H1 (cell line): ENCODE data around the gene DDOST. TPM values are rescaled to one million over a fixed set of nuclear protein-coding genes. Genes with fewer than 3 reads are reported as not detected.

Experiments
- CTCF ChIA-PET: fragments of 300-600 bp; sonication (Branson Sonifier 250); formaldehyde crosslinking; loops from one replicate; lab custom pipeline; 2021; ENCODE audit not compliant: partially characterized antibody; lab: Charles Lee
- POLR2A ChIA-PET: fragments of 300-600 bp; sonication (Branson Sonifier 250); formaldehyde crosslinking; loops from one replicate; lab custom pipeline; 2021; ENCODE audit warnings: inconsistent platforms; ENCODE audit not compliant: partially characterized antibody; lab: Charles Lee
- DNase-seq, 2 experiments: peaks; one replicate each; pipeline versions ENCODE4 v3.0.0 to v3.0.0-alpha.2; 2010 to 2022; ENCODE audit warnings: low spot score in 2 of 2, low read depth in 1 of 2, mixed read lengths in 1 of 2
- FAIRE-seq: peaks from 2 replicates; lab custom pipeline; 2011; peaks lifted over from hg19 to GRCh38; lab: Jason Lieb, UNC
- H2AFZ ChIP-seq: 2 replicates; pipeline ENCODE4 v1.8.1; 2012; ENCODE audit warnings: low read length, inconsistent platforms
- H2AK5ac ChIP-seq: 2 replicates; pipeline ENCODE4 v1.6.1; 2013; ENCODE audit warnings: low read depth, low read length
- H2BK120ac ChIP-seq: replicated peaks from 2 replicates; pipeline ENCODE3; 2013; ENCODE audit warnings: low read depth, low read length, inconsistent platforms
- H2BK12ac ChIP-seq: 2 replicates; pipeline ENCODE4 v1.6.1; 2013; ENCODE audit warnings: low read depth, low read length
- H2BK15ac ChIP-seq: 2 replicates; pipeline ENCODE4 v1.6.1; 2013; ENCODE audit warnings: low read length
- H2BK20ac ChIP-seq: 2 replicates; pipeline ENCODE4 v1.6.1; 2013; ENCODE audit warnings: low read length
- H2BK5ac ChIP-seq: 2 replicates; pipeline ENCODE4 v1.6.1; 2013; ENCODE audit warnings: low read depth, low read length
- H3K14ac ChIP-seq: 2 replicates; pipeline ENCODE4 v1.6.1; 2013; ENCODE audit warnings: inconsistent platforms; ENCODE audit not compliant: insufficient read length
- H3K18ac ChIP-seq: 2 replicates; pipeline ENCODE4 v1.6.1; 2013; ENCODE audit warnings: low read length; ENCODE audit errors: extremely low read depth
- H3K23ac ChIP-seq: 2 replicates; pipeline ENCODE4 v1.6.1; 2013; ENCODE audit warnings: inconsistent platforms; ENCODE audit not compliant: insufficient read length
- H3K23me2 ChIP-seq: 2 replicates; pipeline ENCODE4 v1.6.1; 2013; ENCODE audit warnings: low read depth, low read length
- H3K27ac ChIP-seq: 2 replicates; pipeline ENCODE4 v1.6.1; 2011; ENCODE audit warnings: low read depth, low read length, inconsistent platforms
- H3K27me3 ChIP-seq, 4 experiments: replicated peaks in 1 of 4; 1 replicate in 1 of 4; 2 replicates in 3 of 4; pipeline versions ENCODE4 v1.6.1 to v1.8.1; 2011 to 2013; ENCODE audit warnings: low read length in 3 of 4, mild to moderate bottlenecking in 3 of 4, inconsistent platforms in 2 of 4, mixed read lengths in 2 of 4, moderate library complexity in 1 of 4; ENCODE audit not compliant: control insufficient read depth in 3 of 4, insufficient read depth in 3 of 4; ENCODE audit errors: extremely low read depth in 1 of 4
- H3K36me3 ChIP-seq, 4 experiments: 2 replicates each; pipeline versions ENCODE4 v1.6.1 to v1.8.1; 2011 to 2013; ENCODE audit warnings: mild to moderate bottlenecking in 4 of 4, low read length in 3 of 4, moderate library complexity in 2 of 4, control low read depth in 1 of 4, inconsistent platforms in 1 of 4; ENCODE audit not compliant: insufficient read depth in 4 of 4, control insufficient read depth in 2 of 4
- H3K4ac ChIP-seq: replicated peaks from 2 replicates; pipeline ENCODE3; 2013; ENCODE audit warnings: low read length, low read depth, mixed read lengths, inconsistent platforms; ENCODE audit not compliant: insufficient read length
- H3K4me1 ChIP-seq, 4 experiments: replicated peaks in 1 of 4; 1 replicate in 1 of 4; 2 replicates in 3 of 4; pipeline versions ENCODE4 v1.6.1 to v1.8.1; 2011 to 2013; ENCODE audit warnings: low read length in 3 of 4, inconsistent platforms in 2 of 4, mixed read lengths in 1 of 4; ENCODE audit not compliant: insufficient read depth in 4 of 4, control insufficient read depth in 3 of 4
- H3K4me2 ChIP-seq, 2 experiments: 2 replicates each; pipeline versions ENCODE4 v1.6.1 to v1.8.1; 2011 to 2013; ENCODE audit warnings: low read depth in 2 of 2, low read length in 2 of 2, control low read depth in 1 of 2, inconsistent platforms in 1 of 2, mild to moderate bottlenecking in 1 of 2; ENCODE audit not compliant: insufficient read depth in 1 of 2
- H3K4me3 ChIP-seq, 4 experiments: fragments of 200-600, 300-600 bp in 1 of 4; sonication (generic), shearing (Covaris generic), sonication (Bioruptor Twin) in 1 of 4; 2 replicates each; pipeline versions ENCODE4 v1.5.1 to v1.8.1; 2011 to 2016; ENCODE audit warnings: low read length in 4 of 4, low read depth in 3 of 4, control low read depth in 2 of 4, inconsistent platforms in 2 of 4, mild to moderate bottlenecking in 2 of 4, mixed read lengths in 1 of 4, moderate library complexity in 1 of 4; ENCODE audit not compliant: insufficient read depth in 2 of 4; ENCODE audit errors: extremely low read depth in 1 of 4
- H3K56ac ChIP-seq: replicated peaks from 2 replicates; pipeline ENCODE3; 2013; ENCODE audit warnings: low read depth, mild to moderate bottlenecking, mixed read lengths, low read length, inconsistent platforms; ENCODE audit not compliant: insufficient read length
- H3K79me1 ChIP-seq: 2 replicates; pipeline ENCODE4 v1.6.1; 2013; ENCODE audit warnings: low read depth, low read length, control low read depth
- H3K79me2 ChIP-seq, 2 experiments: 2 replicates each; pipeline versions ENCODE4 v1.6.1 to v1.8.1; 2012 to 2013; ENCODE audit warnings: low read length in 2 of 2, mild to moderate bottlenecking in 2 of 2, inconsistent platforms in 1 of 2; ENCODE audit not compliant: insufficient read depth in 2 of 2, control insufficient read depth in 1 of 2
- H3K9ac ChIP-seq, 4 experiments: replicated peaks in 1 of 4; 1 replicate in 1 of 4; 2 replicates in 3 of 4; pipeline versions ENCODE4 v1.6.1 to v1.8.1; 2011 to 2013; ENCODE audit warnings: low read depth in 3 of 4, low read length in 3 of 4, control low read depth in 2 of 4, mild to moderate bottlenecking in 2 of 4, moderate library complexity in 2 of 4, inconsistent platforms in 1 of 4; ENCODE audit errors: extremely low read depth in 1 of 4
- H3K9me3 ChIP-seq, 2 experiments: 2 replicates each; pipeline versions ENCODE4 v1.6.1 to v1.8.1; 2012 to 2013; ENCODE audit warnings: mild to moderate bottlenecking in 2 of 2, moderate library complexity in 2 of 2, control low read depth in 1 of 2, inconsistent platforms in 1 of 2, low read depth in 1 of 2, low read length in 1 of 2, mixed read lengths in 1 of 2; ENCODE audit not compliant: insufficient read depth in 2 of 2
- H4K20me1 ChIP-seq, 2 experiments: replicated peaks in 1 of 2; 2 replicates each; pipeline versions ENCODE3 to v1.8.1; 2011 to 2013; ENCODE audit warnings: inconsistent platforms in 2 of 2, low read length in 2 of 2, mild to moderate bottlenecking in 1 of 2; ENCODE audit not compliant: insufficient read depth in 2 of 2, control insufficient read depth in 1 of 2
- H4K5ac ChIP-seq: 2 replicates; pipeline ENCODE4 v1.6.1; 2013; ENCODE audit warnings: low read length, low read depth, mixed read lengths, inconsistent platforms; ENCODE audit not compliant: insufficient read length
- H4K8ac ChIP-seq: 2 replicates; pipeline ENCODE4 v1.8.0; 2013; ENCODE audit warnings: mild to moderate bottlenecking, moderate library complexity, low read length, inconsistent platforms; ENCODE audit not compliant: insufficient read depth; ENCODE audit errors: extremely low read depth
- H4K91ac ChIP-seq: replicated peaks from 2 replicates; pipeline ENCODE3; 2013; ENCODE audit warnings: low read length, mixed read lengths, inconsistent platforms; ENCODE audit not compliant: insufficient read length
- CBX8 ChIP-seq: fragments of 300-800, 300-1000 bp; sonication (generic); IDR thresholded peaks from 2 replicates; pipeline ENCODE4 v1.7.1; 2016; ENCODE audit warnings: low read depth, low read length, borderline replicate concordance
- CTBP2 ChIP-seq: IDR thresholded peaks from 2 replicates; pipeline ENCODE4 v1.7.0; 2011; ENCODE audit warnings: borderline replicate concordance, mild to moderate bottlenecking, moderate library complexity, mixed read lengths, low read length; ENCODE audit not compliant: insufficient read depth, insufficient read length
- EZH2 ChIP-seq: fragments of 200-600 bp; sonication (generic); IDR thresholded peaks from 2 replicates; pipeline ENCODE4 v1.7.1; 2012; ENCODE audit warnings: low read depth, mild to moderate bottlenecking, moderate library complexity, low read length, inconsistent platforms; ENCODE audit not compliant: severe bottlenecking
- KDM4A ChIP-seq: IDR thresholded peaks from one replicate; pipeline ENCODE4 v1.7.1; 2012; ENCODE audit warnings: low read depth, mild to moderate bottlenecking, moderate library complexity, low read length, inconsistent platforms; ENCODE audit not compliant: severe bottlenecking
- KDM5A ChIP-seq: fragments of 200-600 bp; IDR thresholded peaks from 2 replicates; pipeline ENCODE4 v1.7.1; 2012; ENCODE audit warnings: mild to moderate bottlenecking, low read length, inconsistent platforms, mixed read lengths
- RFX5 ChIP-seq: IDR thresholded peaks from 2 replicates; pipeline ENCODE4 v1.6.1; 2011; ENCODE audit warnings: low read depth, low read length, improper control_type of control experiment, borderline replicate concordance
- SP2 ChIP-seq: IDR thresholded peaks from 2 replicates; pipeline ENCODE4 v1.6.1; 2012; ENCODE audit warnings: mild to moderate bottlenecking, low read length, inconsistent platforms
- TAF7 ChIP-seq: optimal IDR thresholded peaks from 2 replicates; pipeline ENCODE3; 2011; ENCODE audit warnings: low read depth, mild to moderate bottlenecking, inconsistent platforms, low read length, moderate library complexity, borderline replicate concordance
- TCF12 ChIP-seq: IDR thresholded peaks from 2 replicates; pipeline ENCODE4 v1.6.1; 2011; ENCODE audit warnings: low read depth, mild to moderate bottlenecking, low read length
- ZNF274 ChIP-seq: IDR thresholded peaks from 2 replicates; pipeline ENCODE4 v1.7.0; 2012; ENCODE audit warnings: low read length, borderline replicate concordance; ENCODE audit errors: extremely low read depth
- WGBS, 2 experiments: shearing (Covaris generic) in 1 of 2; methylation state at CpG; one replicate each; pipeline versions ENCODE4 v1.1.6 to v1.1.7; 2013 to 2015; ENCODE audit warnings: low lambda C conversion rate in 2 of 2, mixed read lengths in 2 of 2, inconsistent platforms in 1 of 2, low coverage in 1 of 2, missing lambda C conversion rate in 1 of 2; ENCODE audit not compliant: insufficient replicate concordance in 2 of 2, insufficient coverage in 1 of 2, insufficient read length in 1 of 2; ENCODE audit errors: extremely low coverage in 1 of 2, missing lambda C conversion rate in 1 of 2; 5-methylcytosine and 5-hydroxymethylcytosine counted together
- polyA plus RNA-seq, 7 experiments: library from polyadenylated mRNA; depleted of rRNA in 3 of 7; stranded (reverse) in 5 of 7; unstranded in 2 of 7; fragments of >200 nt in 5 of 7; fragments of 200-250 nt in 2 of 7; gene quantifications; 1 replicate in 5 of 7; 2 replicates in 1 of 7; 4 replicates in 1 of 7; pipeline versions ENCODE4 v1.2.1 to v1.2.3, GENCODE V29; 2011 to 2013; ENCODE audit warnings: missing spikeins in 2 of 7, mixed read lengths in 2 of 7
- total RNA-seq: library from RNA; stranded (reverse); fragmentation: NEBNext Ultra II Directional; extraction: Animal tissue kit (Norgen Biotek cat#: 25700); gene quantifications from 2 replicates; pipeline ENCODE4 v1.2.1, GENCODE V29; 2021

DDOST gene
- total and polyA plus RNA-seq, 2 of the 8 experiments (the other 6 are each of a cell fraction or from before 2014, with no cell fraction given) = 253 to 336 TPM

DNA sequence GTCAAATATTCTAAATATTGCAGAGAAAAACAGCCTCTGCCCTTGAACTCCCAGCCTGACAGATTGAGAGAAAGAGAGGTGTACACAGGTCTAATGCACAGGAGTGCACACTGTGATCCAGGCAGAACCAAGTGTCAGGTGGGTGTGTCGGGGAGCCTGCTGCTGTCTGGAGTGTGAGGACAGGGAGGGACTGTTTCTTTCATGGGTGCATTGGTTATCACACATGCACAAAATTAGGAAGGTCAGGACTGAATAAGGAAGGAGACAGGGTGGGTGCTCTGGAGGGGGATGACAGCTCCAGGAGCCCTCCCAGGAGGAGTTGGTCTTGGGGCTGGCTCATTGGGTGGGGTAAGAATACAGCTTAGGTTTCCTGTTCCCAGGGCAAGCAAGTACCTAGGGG lies 41.2 kb downstream of the DDOST start:
- Histone ChIP-seq H3K4me1 (peaks cover 0 to 5% (median under 1%) of the 10 kb centered on the region in 4 experiments; a peak in 2 of 7 replicates), H3K14ac (no peak overlapping the region), H2BK120ac (no peak overlapping the region), H3K4me2 (no peak overlapping the region), H3K9ac (no peak overlapping the region), H4K91ac (no peak overlapping the region), H2BK15ac (no peak overlapping the region), H2AFZ (no peak overlapping the region), H3K56ac (no peak overlapping the region), H2AK5ac (no peak overlapping the region), H3K23me2 (no peaks in the 10 kb centered on the region), H3K79me2 (no peaks in the 10 kb centered on the region), H4K8ac (no peak overlapping the region), H3K27me3 (no peaks in the 10 kb centered on the region), H3K18ac (no peak overlapping the region), H3K4ac (no peak overlapping the region), H3K36me3 (no peaks in the 10 kb centered on the region), H3K9me3 (no peaks in the 10 kb centered on the region; a peak in 1 of 4 replicates), H3K4me3 (no peak overlapping the region), H4K20me1 (no peaks in the 10 kb centered on the region), H3K79me1 (no peaks in the 10 kb centered on the region), H4K5ac (no peak overlapping the region), H2BK5ac (no peak overlapping the region), H3K23ac (no peak overlapping the region), H2BK12ac (no peak overlapping the region), H2BK20ac (no peak overlapping the region), H3K27ac (no peak overlapping the region)
- POLR2A ChIA-PET = interaction anchor here (1.7 kb wide), 1 partner anchor 14 kb away, joined by 3 read pairs; no protein-coding TSS in a partner anchor
- DNase-seq (no peak), FAIRE-seq (no peak)
- 94% methylated on average over 1 of the region's 1 CpG; no CpG with 5 or more reads in 1 of the 2 experiments for WGBS, 2 experiments
- CTCF ChIA-PET = no interaction called here
- no peak for TF ChIP-seq TCF12
- no peak for TF ChIP-seq SP2
- no peak for TF ChIP-seq CBX8
- no peak for TF ChIP-seq ZNF274
- no peak for TF ChIP-seq KDM4A
- no peak for TF ChIP-seq TAF7
- no peak for TF ChIP-seq KDM5A
- TF ChIP-seq EZH2 = no peak
- no peak for TF ChIP-seq CTBP2
- TF ChIP-seq RFX5 = no peak
